Mucosa of rectum (tissue), 2 donors: ENCODE data around the gene ADGRG1.
A peak's percentile ranks its signal among the peaks of the same experiment; 100 is the strongest.
"Not testable (repeated sequence)": the region's sequence is repeated elsewhere in the genome, so short reads cannot be mapped to it uniquely, and the experiment has no call there.

Experiments
- H3K27ac ChIP-seq, 2 donors: one replicate each; pipeline ENCODE4 v1.7.0; 2013; ENCODE audit warnings: inconsistent platforms in 2 of 2, low read depth in 2 of 2, low read length in 2 of 2
- H3K27me3 ChIP-seq, 2 donors: one replicate each; pipeline ENCODE4 v1.7.0; 2013; ENCODE audit warnings: low read length in 2 of 2; ENCODE audit not compliant: control insufficient read depth in 2 of 2, insufficient read depth in 2 of 2
- H3K36me3 ChIP-seq, 2 donors: one replicate each; pipeline ENCODE4 v1.7.0; 2013; ENCODE audit warnings: low read length in 2 of 2; ENCODE audit not compliant: control insufficient read depth in 2 of 2, insufficient read depth in 2 of 2
- H3K4me1 ChIP-seq, 2 donors: one replicate each; pipeline ENCODE4 v1.7.0; 2013; ENCODE audit warnings: low read length in 2 of 2, mild to moderate bottlenecking in 1 of 2; ENCODE audit not compliant: control insufficient read depth in 2 of 2, insufficient read depth in 2 of 2
- H3K4me3 ChIP-seq, 2 donors: one replicate each; pipeline ENCODE4 v1.7.0; 2013; ENCODE audit warnings: low read length in 2 of 2
- H3K9ac ChIP-seq, 2 donors: one replicate each; pipeline ENCODE4 v1.7.0; 2013; ENCODE audit warnings: low read length in 2 of 2, low read depth in 1 of 2, mild to moderate bottlenecking in 1 of 2
- H3K9me3 ChIP-seq, 2 donors: one replicate each; pipeline ENCODE4 v1.7.0; 2013; ENCODE audit warnings: low read length in 2 of 2; ENCODE audit not compliant: control insufficient read depth in 2 of 2
- donor health status: healthy.
- donor health status: Normal muscosa, but diverticular disease.

ADGRG1 gene

GRCh38 chr16:57666353-57667047 lies 38.1 kb downstream of the ADGRG1 start:
- Histone ChIP-seq H3K9ac (no peak overlapping the region), H3K27me3 (peaks cover 0 to 3% of the 10 kb centered on the region in 2 donors)

GRCh38 chr16:57667048-57667525 lies 38.7 kb downstream of the ADGRG1 start:
- Histone ChIP-seq H3K4me1 (no peaks in the 10 kb centered on the region), H3K4me3 (no peak overlapping the region), H3K27me3 (peaks cover 0 to 3% of the 10 kb centered on the region in 2 donors), H3K36me3 (peaks cover 1 to 6% of the 10 kb centered on the region in 2 donors), H3K9me3 (no peaks in the 10 kb centered on the region), H3K27ac (peak overlapping the region in 1 of 2 donors; percentile 23), H3K9ac (no peak overlapping the region)

More at GRCh38 chr16:57666353-57667047, 38.1 kb downstream of the ADGRG1 start:
- Histone ChIP-seq H3K36me3 (peaks cover 7 to 12% of the 10 kb centered on the region in 2 donors), H3K4me1 (no peaks in the 10 kb centered on the region), H3K27ac (no peak overlapping the region), H3K9me3 (no peaks in the 10 kb centered on the region), H3K4me3 (no peak overlapping the region)

DNA sequence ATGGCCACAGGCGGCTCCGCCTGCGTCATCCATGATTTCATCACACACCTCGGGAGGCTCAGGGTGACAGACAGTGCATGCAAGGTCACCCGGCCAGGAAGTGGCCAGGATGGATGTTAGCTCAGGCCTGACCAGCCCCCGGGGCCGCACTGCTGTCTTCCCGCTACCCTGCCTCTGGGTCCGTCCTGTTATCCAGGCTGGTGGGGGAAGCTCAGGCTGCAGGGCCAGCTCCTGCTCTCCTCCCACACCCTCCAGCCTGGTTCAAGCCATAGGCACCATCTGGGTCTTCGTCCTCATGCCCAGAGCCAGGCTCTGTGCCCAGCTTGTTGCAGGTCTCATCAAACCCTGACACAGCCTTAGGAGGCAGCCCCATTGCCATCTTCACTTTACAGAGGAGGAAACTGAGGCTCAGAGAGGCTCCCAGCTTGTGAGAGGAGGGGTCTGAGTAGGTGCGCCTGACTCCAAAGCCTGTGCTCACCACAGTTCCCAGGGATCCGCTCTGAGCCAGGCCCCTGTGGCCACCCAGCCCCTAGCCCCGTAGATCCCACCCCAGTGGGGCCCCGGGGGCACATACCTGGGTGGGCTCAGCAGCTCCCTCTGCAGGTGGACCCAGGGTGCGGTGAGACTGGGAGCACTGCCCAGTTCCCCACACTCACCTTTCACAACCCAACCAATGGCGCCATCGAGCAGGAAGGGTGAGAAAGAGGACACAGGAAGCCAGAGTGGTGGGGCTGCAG lies 39.3 kb downstream of the ADGRG1 start:
- peaks cover 0 to 3% of the 10 kb centered on the region in 2 donors for H3K27me3 ChIP-seq
- no peaks in the 10 kb centered on the region for H3K4me1 ChIP-seq
- H3K4me3 ChIP-seq: no peak overlapping the region
- H3K9me3 ChIP-seq: no peaks in the 10 kb centered on the region
- H3K36me3 ChIP-seq: peaks cover 0 to 5% of the 10 kb centered on the region in 2 donors
- no peak overlapping the region for H3K9ac ChIP-seq
- no peak overlapping the region for H3K27ac ChIP-seq

GRCh38 chr16:57668263-57668571 lies 39.8 kb downstream of the ADGRG1 start, which contains the start of gene ADGRG3:
Gene ADGRG3, plus strand, starts transcription at chr16:57668306. Its CDS starts 42 bp downstream, at chr16:57668348.
- H3K4me1 ChIP-seq: no peaks in the 10 kb centered on the region
- peak within 1 kb of the TSS; percentile 9 to 23 for H3K27ac ChIP-seq
- peaks cover 0 to 3% of the 10 kb centered on the region in 2 donors for H3K27me3 ChIP-seq
- no peak within 1 kb of the TSS for H3K4me3 ChIP-seq
- H3K36me3 ChIP-seq: peaks cover 0 to 5% of the 10 kb centered on the region in 2 donors
- no peak within 1 kb of the TSS for H3K9ac ChIP-seq
- H3K9me3 ChIP-seq: no peaks in the 10 kb centered on the region

DNA sequence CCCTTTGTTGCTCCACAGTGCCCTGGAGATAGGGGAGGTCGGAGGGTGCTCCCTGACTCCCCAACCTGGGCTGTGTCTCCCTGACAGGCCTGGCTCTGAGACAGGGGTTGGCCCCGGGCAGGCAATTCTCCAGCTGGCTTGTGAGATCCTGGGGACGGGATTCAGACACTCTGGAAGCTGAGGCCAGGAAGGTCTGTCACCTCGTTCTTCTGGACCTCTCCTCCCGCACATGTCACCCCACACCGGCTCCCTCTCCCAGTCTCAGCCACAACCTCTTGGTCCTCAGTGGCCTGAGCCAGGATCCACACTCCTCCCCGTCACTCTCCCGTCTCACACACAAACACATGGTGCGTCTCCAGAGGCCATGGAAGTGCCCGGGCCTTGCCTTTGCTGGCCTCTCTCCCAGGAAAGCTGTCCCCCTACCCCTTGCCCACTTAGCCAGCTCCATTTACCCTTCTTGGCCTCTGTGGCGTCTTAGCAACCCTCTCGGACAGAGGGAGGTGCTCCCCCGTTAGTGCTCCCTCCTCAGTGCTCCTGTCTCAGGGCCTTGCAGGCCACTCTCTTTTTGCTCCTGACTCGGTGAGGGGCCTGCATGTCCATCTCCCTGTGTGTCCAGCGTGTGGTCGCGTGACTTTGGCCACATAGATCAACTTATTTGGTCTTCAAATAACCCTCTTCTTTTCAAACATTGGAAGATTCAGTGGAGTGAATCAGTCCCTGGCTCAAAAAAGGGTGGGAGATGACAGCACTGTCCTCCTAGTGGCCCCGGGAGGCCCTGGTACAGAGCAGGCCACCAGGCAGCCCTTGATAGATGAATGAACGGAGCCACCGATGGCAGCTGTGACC lies 40.4 kb downstream of the ADGRG1 start:
- H3K36me3 ChIP-seq: no peaks in the 10 kb centered on the region
- no peaks in the 10 kb centered on the region for H3K4me1 ChIP-seq
- no peak overlapping the region for H3K4me3 ChIP-seq
- no peak overlapping the region for H3K9ac ChIP-seq
- peaks cover 0 to 5% of the 10 kb centered on the region in 2 donors for H3K27me3 ChIP-seq
- H3K27ac ChIP-seq: peak overlapping the region; percentile 9
- H3K9me3 ChIP-seq: no peaks in the 10 kb centered on the region

DNA sequence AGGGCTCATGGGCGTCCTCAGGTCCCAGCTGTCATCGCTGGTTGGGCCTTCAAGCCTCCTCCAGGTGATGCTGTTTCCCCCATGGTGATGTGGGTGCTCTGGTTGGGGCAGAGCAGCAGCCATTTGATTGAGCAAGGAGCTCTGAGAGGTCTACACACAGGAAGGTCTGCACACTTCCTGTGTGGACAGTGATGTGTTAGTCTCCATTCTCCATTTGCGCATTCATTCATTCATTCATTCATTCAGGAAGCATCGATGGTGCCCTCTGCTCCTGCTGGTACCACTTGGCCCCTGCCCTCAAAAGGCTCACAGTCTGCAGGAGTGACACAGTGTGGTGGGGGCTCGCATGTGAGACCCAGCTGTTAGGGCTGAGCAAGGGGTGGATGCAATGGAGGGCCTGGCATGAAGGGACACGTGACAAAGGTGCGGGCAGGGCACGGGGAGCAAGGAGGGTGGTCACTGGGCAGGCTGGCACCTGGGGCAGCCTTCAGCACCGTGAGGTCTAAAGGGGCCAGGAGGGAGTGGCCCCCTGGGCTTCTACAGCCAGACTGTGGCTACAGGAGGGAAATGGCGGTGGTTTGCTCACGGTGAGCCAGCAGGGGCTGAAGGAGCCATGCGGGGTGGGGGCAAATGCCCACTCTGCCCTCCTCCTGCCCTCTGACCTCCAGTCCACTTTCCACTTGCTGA lies 41.2 kb downstream of the ADGRG1 start:
- H3K4me3 ChIP-seq: no peak overlapping the region

GRCh38 chr16:57670196-57670595 lies 41.8 kb downstream of the ADGRG1 start:
- H3K9me3 ChIP-seq: no peaks in the 10 kb centered on the region
- no peaks in the 10 kb centered on the region for H3K4me1 ChIP-seq
- H3K9ac ChIP-seq: no peak overlapping the region
- no peak overlapping the region for H3K4me3 ChIP-seq
- no peaks in the 10 kb centered on the region for H3K36me3 ChIP-seq
- no peak overlapping the region for H3K27ac ChIP-seq
- peaks cover 0 to 5% of the 10 kb centered on the region in 2 donors for H3K27me3 ChIP-seq

More for the DNA sequence above, 41.2 kb downstream of the ADGRG1 start:
- Histone ChIP-seq H3K9ac (no peak overlapping the region), H3K27ac (no peak overlapping the region), H3K36me3 (no peaks in the 10 kb centered on the region), H3K27me3 (peaks cover 0 to 5% of the 10 kb centered on the region in 2 donors), H3K9me3 (no peaks in the 10 kb centered on the region), H3K4me1 (no peaks in the 10 kb centered on the region)

GRCh38 chr16:57671451-57671850 lies 43.0 kb downstream of the ADGRG1 start:
- not testable (repeated sequence) for H3K27ac ChIP-seq

DNA sequence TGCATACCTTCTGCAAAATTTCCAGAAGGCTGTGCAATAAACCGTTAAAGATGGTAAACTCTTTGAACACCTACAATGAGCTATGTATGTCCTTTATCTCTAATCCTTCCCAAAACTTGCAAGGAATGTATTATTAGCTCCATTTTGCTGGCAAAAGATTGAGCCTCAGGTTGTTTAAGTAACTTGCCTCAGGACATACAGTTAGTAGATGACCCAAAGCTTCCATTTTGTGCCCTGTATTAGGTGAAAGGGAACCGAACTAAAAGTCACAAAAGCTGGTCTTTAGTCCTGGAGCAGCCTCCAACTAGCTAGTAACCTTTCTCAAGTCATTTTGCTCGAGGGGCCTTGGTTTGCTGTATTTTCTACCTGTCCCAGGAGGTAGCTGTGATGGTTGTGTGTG lies 44.0 kb downstream of the ADGRG1 start:
- Histone ChIP-seq H3K9ac (no peak overlapping the region), H3K9me3 (no peaks in the 10 kb centered on the region), H3K27ac (no peak overlapping the region), H3K4me3 (no peak overlapping the region), H3K27me3 (peaks cover 0 to 5% of the 10 kb centered on the region in 2 donors), H3K36me3 (no peaks in the 10 kb centered on the region), H3K4me1 (no peaks in the 10 kb centered on the region)

More at GRCh38 chr16:57671451-57671850, 43.0 kb downstream of the ADGRG1 start:
- H3K9me3 ChIP-seq, H3K4me1 ChIP-seq, H3K36me3 ChIP-seq, H3K27me3 ChIP-seq, H3K4me3 ChIP-seq, H3K9ac ChIP-seq: not testable (repeated sequence)
